Tibial artery (tissue), 4 donors: ENCODE results near the gene OR10H5.

Experiments
- DNase-seq, 2 donors: peaks; one replicate each; pipeline ENCODE4 v3.0.0-alpha.2; 2019
- H3K27ac ChIP-seq, 2 donors: fragments of 200-600 bp; sonication (generic) in 1 of 2; 1 replicate in 1 of 2; 2 replicates in 1 of 2; pipeline ENCODE4 v1.5.1; 2018 to 2019; ENCODE audit warnings: mild to moderate bottlenecking in 1 of 2
- H3K27me3 ChIP-seq, 2 donors: fragments of 200-600 bp; sonication (generic) in 1 of 2; one replicate each; pipeline versions ENCODE4 v1.5.1 to v1.6.0; 2016 to 2019
- H3K36me3 ChIP-seq, 3 donors: fragments of 200-600 bp; sonication (generic) in 2 of 3; one replicate each; pipeline ENCODE4 v1.5.1; 2016 to 2019; ENCODE audit warnings: mild to moderate bottlenecking in 2 of 3
- H3K4me1 ChIP-seq, 4 donors: fragments of 200-600 bp; sonication (generic) in 2 of 4; 1 replicate in 3 of 4; 2 replicates in 1 of 4; pipeline ENCODE4 v1.5.1; 2016 to 2019
- H3K4me3 ChIP-seq, 2 donors: fragments of 200-600 bp; sonication (generic) in 1 of 2; 1 replicate in 1 of 2; 2 replicates in 1 of 2; pipeline ENCODE4 v1.5.1; 2018 to 2019; ENCODE audit warnings: mild to moderate bottlenecking in 2 of 2
- H3K9me3 ChIP-seq, 3 donors: fragments of 200-600 bp; sonication (generic) in 1 of 3; one replicate each; pipeline ENCODE4 v1.5.1; 2016 to 2019
- intact Hi-C: fragments of 100-400 bp; cut with DNase I; formaldehyde crosslinking; loops from one replicate; pipeline ENCODE4 v1.15.0; 2023; ENCODE audit warnings: low total_unique reads
- TF ChIP-seq, protein P1 (sequence below), 2 experiments: fragments of 200-600 bp in 1 of 2; fragments of 450-650 bp in 1 of 2; IDR thresholded peaks; one replicate each; pipeline ENCODE4 v1.5.1; 2017 to 2019; ENCODE audit warnings: antibody characterized with exemption in 2 of 2, mild to moderate bottlenecking in 1 of 2, moderate library complexity in 1 of 2

Gene OR10H5, protein sequence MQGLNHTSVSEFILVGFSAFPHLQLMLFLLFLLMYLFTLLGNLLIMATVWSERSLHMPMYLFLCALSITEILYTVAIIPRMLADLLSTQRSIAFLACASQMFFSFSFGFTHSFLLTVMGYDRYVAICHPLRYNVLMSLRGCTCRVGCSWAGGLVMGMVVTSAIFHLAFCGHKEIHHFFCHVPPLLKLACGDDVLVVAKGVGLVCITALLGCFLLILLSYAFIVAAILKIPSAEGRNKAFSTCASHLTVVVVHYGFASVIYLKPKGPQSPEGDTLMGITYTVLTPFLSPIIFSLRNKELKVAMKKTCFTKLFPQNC

DNA sequence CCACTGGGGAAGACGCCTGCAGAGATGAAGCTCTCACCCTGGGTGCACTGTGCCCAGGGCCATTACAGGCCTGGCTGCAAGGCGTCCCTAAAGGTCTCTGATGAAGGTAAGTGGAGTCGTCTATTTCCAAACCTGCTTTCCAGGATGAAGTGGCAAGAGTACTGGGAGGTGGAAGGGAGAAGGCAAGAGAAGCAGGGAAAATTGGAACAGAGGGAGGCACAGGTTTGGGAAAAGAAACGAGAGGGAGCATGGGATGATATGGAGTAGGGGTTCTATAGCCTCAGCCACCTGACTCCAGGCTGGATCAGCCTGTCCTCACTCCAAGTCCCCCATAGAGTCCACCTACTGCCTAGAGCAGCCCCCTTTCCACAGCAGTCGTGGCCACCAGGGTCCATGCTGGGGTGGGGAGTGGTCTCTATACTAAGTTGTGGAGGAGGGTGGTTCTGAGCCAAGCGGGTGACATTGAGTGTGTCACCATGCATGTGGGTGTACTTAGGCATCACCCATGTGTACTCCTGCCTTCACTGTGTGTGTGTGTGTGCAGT lies at the start of gene OR10H5:
TSS of gene OR10H5 (plus strand) at position 51 of the 545 bp plus-strand sequence. CDS start 6,388 bp downstream, outside the sequence.
- no peak for DNase-seq
- TF ChIP-seq, protein P1, sequence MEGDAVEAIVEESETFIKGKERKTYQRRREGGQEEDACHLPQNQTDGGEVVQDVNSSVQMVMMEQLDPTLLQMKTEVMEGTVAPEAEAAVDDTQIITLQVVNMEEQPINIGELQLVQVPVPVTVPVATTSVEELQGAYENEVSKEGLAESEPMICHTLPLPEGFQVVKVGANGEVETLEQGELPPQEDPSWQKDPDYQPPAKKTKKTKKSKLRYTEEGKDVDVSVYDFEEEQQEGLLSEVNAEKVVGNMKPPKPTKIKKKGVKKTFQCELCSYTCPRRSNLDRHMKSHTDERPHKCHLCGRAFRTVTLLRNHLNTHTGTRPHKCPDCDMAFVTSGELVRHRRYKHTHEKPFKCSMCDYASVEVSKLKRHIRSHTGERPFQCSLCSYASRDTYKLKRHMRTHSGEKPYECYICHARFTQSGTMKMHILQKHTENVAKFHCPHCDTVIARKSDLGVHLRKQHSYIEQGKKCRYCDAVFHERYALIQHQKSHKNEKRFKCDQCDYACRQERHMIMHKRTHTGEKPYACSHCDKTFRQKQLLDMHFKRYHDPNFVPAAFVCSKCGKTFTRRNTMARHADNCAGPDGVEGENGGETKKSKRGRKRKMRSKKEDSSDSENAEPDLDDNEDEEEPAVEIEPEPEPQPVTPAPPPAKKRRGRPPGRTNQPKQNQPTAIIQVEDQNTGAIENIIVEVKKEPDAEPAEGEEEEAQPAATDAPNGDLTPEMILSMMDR (IDR thresholded peaks at IDR 0.05), result no peak
- Histone ChIP-seq H3K27ac (no peak within 1 kb of the TSS), H3K36me3 (no peaks in the 10 kb centered on the region), H3K9me3 (no peaks in the 10 kb centered on the region), H3K27me3 (peaks cover 0 to 25% of the 10 kb centered on the region in 2 donors), H3K4me1 (no peaks in the 10 kb centered on the region), H3K4me3 (no peak within 1 kb of the TSS)
- intact Hi-C loops, result no loop called here

DNA sequence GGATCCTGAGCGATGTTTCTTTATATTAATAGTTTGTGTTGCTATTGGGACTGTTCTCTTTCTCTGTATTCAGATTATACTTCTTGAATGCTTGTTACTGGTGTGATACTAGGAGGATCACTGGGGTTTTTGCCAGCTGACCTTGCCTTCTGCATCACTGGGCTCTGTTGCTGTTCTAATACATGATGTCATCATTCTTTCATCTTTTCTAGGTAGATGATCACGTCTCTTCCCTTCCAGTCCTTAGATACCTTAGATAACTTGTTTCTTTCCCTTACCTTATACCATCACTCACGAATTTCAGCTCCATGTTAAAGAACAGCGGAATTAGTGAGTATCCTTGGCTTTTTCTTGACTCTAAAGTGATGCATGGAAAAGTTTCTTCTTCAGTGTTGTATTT lies 49.7 kb upstream of the OR10H5 start, which contains the start of gene OR10H3:
TSS of gene OR10H3 (plus strand) at position 264 of the 400 bp plus-strand sequence. CDS start 3,408 bp downstream, outside the sequence.
- no peaks in the 10 kb centered on the region for H3K36me3 ChIP-seq
- no peak for DNase-seq
- TF ChIP-seq, protein P1 (IDR thresholded peaks at IDR 0.05), result no peak
- H3K9me3 ChIP-seq, result peaks cover 3 to 21% (median 20%) of the 10 kb centered on the region in 3 donors
- intact Hi-C loops, result no loop called here
- peaks cover 0 to 10% of the 10 kb centered on the region in 2 donors for H3K27me3 ChIP-seq
- no peak within 1 kb of the TSS for H3K4me3 ChIP-seq
- no peaks in the 10 kb centered on the region for H3K4me1 ChIP-seq
- no peak within 1 kb of the TSS for H3K27ac ChIP-seq

DNA sequence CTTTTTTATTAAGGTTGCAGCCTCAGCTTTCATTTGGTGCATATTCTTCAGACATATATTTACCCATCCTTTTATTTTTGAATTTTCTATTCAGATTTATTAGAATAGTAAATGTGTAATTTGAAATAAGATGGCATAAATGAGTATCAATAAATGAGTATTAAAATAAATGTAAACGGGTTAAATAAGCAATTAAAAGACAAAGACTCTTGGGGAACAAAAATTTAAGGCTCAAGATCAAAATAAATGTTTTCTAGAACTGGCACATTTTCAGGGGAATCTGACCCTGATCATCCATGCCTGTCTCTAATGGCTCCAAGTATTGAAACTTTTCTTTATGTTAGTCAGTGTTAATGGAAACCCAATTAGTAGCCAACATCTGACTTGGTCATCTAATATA lies 46.7 kb upstream of the OR10H5 start:
- Histone ChIP-seq H3K36me3 (no peaks in the 10 kb centered on the region), H3K9me3 (peaks cover 3 to 21% (median 20%) of the 10 kb centered on the region in 3 donors), H3K27me3 (peaks cover 0 to 12% of the 10 kb centered on the region in 2 donors), H3K4me3 (no peak overlapping the region), H3K4me1 (no peaks in the 10 kb centered on the region), H3K27ac (no peak overlapping the region)
- intact Hi-C loops, result no loop called here
- TF ChIP-seq, protein P1 (IDR thresholded peaks at IDR 0.05), result no peak
- no peak for DNase-seq

DNA sequence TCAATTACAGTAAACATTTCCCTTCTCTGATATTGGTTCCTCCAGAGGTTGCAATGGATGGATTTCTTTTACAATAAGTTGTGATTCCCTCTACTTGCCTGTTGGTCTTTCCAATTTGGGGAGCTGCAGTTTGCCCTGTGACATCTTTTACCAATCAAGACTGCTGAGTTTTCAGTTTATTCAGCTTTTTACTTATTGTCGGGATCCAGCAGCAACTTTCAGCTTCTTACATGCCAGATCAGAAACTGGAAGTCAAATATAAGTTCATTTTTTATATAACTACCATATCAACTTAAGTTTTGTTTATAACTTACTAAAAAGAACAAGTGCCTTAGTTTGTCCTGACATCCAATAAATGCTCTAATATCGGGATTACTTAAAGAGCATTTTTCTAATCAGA lies 39.2 kb upstream of the OR10H5 start:
- H3K4me3 ChIP-seq, result no peak overlapping the region
- H3K27me3 ChIP-seq, result peaks cover 0 to 11% of the 10 kb centered on the region in 2 donors
- no peak overlapping the region for H3K27ac ChIP-seq
- intact Hi-C loops, result no loop called here
- no peaks in the 10 kb centered on the region for H3K9me3 ChIP-seq
- no peaks in the 10 kb centered on the region for H3K36me3 ChIP-seq
- DNase-seq, result no peak
- H3K4me1 ChIP-seq, result no peaks in the 10 kb centered on the region
- TF ChIP-seq, protein P1 (IDR thresholded peaks at IDR 0.05), result no peak

DNA sequence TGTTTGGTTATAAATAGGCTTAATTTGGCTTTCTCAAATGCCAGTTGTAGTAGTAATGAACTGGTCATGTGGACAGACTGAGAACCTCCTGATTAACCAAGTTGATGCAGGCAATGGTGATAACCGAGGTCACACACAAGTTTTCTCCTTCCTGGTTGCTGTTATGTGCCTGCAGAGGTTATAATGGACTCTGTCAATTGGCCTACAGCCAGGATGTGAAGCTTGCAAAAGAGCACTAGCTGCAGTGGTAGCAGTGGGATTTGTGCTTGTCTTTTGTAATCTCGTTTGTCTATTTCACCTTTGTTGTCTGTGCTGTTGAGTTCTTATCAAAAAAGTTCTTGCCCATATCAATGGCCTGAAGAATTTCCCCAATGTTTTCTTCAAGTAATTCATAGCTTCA lies 29.1 kb upstream of the OR10H5 start:
- no peak overlapping the region for H3K4me3 ChIP-seq
- no peak for DNase-seq
- intact Hi-C loops, result no loop called here
- no peak overlapping the region for H3K27ac ChIP-seq
- peaks cover 0 to 31% of the 10 kb centered on the region in 2 donors for H3K27me3 ChIP-seq
- H3K9me3 ChIP-seq, result no peaks in the 10 kb centered on the region
- H3K36me3 ChIP-seq, result no peaks in the 10 kb centered on the region
- no peaks in the 10 kb centered on the region for H3K4me1 ChIP-seq
- TF ChIP-seq, protein P1 (IDR thresholded peaks at IDR 0.05), result no peak
